Measurements from ENCODE around the gene MVD.

MVD gene

DNA sequence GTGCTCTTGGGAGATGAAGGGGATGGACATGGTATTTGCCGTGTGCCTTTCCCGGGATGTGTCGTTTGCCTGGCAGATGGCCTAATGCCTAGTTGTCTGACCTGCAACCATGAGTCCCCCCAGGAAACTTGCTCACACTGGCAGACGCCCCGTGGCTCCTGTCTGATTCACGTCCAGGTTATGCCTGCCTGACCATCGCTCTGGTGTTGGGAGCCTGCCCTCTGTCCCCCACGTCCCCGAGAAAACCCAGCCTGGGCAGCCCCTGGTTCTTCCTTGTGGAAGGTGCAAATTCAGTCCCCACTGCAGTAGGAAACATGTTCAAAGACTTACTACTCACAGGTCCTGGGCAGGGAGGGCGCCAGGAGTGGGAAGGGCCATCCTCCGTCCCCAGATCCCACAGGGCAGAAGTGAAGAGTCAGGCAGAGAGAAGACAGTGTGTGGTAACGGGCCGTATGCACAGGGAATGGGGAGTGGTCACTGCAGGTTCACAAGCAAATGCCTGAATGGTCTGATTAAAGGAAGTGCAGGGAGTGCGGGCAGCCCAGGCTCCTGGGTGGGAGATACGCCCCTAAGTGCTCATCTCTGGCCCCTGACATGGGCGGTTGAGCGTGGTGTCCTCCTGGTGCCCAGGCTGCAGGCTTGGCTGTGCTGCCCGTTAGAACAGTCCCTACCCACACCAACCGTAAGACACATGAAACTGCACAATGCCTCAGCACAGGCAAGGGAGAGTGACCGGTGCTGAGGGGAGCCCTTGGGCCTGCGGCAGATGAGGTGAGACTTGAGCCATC, 27.6 kb upstream of the MVD start:
- Histone ChIP-seq H3K4me3 (replicated peaks; ENCODE audit: low read depth, low read length) (no peak overlapping the region), H3K36me3 (ENCODE audit: control insufficient read depth, insufficient read depth, low read length) (no peaks in the 10 kb centered on the region), H3K27me3 (replicated peaks; ENCODE audit: control insufficient read depth, insufficient read depth, low read length) (peaks cover 1% of the 10 kb centered on the region; the same call in 1 of the 2 replicates)
- no peak for DNase-seq (ENCODE audit: extremely low read depth, insufficient read length)
- TF ChIP-seq, protein P1, sequence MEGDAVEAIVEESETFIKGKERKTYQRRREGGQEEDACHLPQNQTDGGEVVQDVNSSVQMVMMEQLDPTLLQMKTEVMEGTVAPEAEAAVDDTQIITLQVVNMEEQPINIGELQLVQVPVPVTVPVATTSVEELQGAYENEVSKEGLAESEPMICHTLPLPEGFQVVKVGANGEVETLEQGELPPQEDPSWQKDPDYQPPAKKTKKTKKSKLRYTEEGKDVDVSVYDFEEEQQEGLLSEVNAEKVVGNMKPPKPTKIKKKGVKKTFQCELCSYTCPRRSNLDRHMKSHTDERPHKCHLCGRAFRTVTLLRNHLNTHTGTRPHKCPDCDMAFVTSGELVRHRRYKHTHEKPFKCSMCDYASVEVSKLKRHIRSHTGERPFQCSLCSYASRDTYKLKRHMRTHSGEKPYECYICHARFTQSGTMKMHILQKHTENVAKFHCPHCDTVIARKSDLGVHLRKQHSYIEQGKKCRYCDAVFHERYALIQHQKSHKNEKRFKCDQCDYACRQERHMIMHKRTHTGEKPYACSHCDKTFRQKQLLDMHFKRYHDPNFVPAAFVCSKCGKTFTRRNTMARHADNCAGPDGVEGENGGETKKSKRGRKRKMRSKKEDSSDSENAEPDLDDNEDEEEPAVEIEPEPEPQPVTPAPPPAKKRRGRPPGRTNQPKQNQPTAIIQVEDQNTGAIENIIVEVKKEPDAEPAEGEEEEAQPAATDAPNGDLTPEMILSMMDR (IDR thresholded peaks at IDR 0.05; ENCODE audit: insufficient read depth, low read length, poor library complexity, severe bottlenecking) = no peak

DNA sequence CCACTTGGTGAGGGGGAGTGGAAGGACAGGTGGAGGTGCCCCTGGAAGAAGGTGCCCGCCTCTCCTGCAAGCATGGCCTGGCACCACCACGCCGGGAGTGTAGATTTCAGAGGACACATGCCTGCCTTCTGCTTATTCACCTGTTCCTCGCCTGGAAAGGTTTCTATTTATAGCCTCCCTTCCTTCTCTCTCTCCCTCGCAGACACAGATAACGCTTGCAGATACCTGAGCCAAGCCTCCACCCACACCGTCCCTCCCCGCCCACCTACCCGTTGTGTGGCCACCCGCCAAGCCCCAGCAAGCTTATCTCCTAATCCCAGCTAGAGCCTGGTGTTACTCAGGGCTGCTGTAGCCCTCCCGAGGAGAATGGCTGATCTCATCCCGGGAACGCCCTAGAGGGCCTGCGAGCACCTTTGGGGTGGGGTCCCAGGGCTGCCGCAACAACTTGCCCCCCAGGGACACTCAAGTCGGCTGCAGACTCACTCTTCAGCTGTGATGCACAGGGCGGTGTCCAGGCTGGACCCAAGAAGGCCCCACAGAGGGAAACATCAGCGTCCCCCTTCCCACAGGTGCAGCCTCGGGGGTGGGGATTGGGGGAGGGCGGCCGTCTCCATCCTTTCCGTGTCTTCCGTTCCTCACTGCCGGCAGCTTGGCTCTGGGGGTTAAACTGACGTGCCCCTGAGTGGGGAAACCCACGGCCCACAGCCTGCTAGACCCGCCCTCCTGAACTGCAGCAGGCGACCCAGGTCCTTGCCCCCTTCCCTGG, 25.3 kb upstream of the MVD start:
- H3K27me3 ChIP-seq (replicated peaks; ENCODE audit: control insufficient read depth, insufficient read depth, low read length) = peaks cover 1% of the 10 kb centered on the region; the same call in 1 of the 2 replicates
- no peak overlapping the region for H3K4me3 ChIP-seq (replicated peaks; ENCODE audit: low read depth, low read length)
- TF ChIP-seq, protein P1 (IDR thresholded peaks at IDR 0.05; ENCODE audit: insufficient read depth, low read length, poor library complexity, severe bottlenecking) = no peak
- H3K36me3 ChIP-seq (ENCODE audit: control insufficient read depth, insufficient read depth, low read length) = no peaks in the 10 kb centered on the region
- DNase-seq (ENCODE audit: extremely low read depth, insufficient read length) = no peak

- Histone ChIP-seq H3K27me3 (replicated peaks; ENCODE audit: control insufficient read depth, insufficient read depth, low read length) (peaks cover 1% of the 10 kb centered on the region; the same call in 1 of the 2 replicates), H3K4me3 (replicated peaks; ENCODE audit: low read depth, low read length) (no peak overlapping the region), H3K36me3 (ENCODE audit: control insufficient read depth, insufficient read depth, low read length) (no peaks in the 10 kb centered on the region)
- no peak for DNase-seq (ENCODE audit: extremely low read depth, insufficient read length)
- TF ChIP-seq, protein P1 (IDR thresholded peaks at IDR 0.05; ENCODE audit: insufficient read depth, low read length, poor library complexity, severe bottlenecking) = no peak
These were observed 24.8 kb upstream of the MVD start for GRCh38 chr16:88687676-88688012.

- H3K36me3 ChIP-seq (ENCODE audit: control insufficient read depth, insufficient read depth, low read length) = no peaks in the 10 kb centered on the region
- no peak overlapping the region for H3K4me3 ChIP-seq (replicated peaks; ENCODE audit: low read depth, low read length)
- no peak for DNase-seq (ENCODE audit: extremely low read depth, insufficient read length)
- peaks cover 1% of the 10 kb centered on the region; the same call in 1 of the 2 replicates for H3K27me3 ChIP-seq (replicated peaks; ENCODE audit: control insufficient read depth, insufficient read depth, low read length)
- TF ChIP-seq, protein P1 (IDR thresholded peaks at IDR 0.05; ENCODE audit: insufficient read depth, low read length, poor library complexity, severe bottlenecking) = no peak
These were observed 24.3 kb upstream of the MVD start for GRCh38 chr16:88687254-88687576.

DNA sequence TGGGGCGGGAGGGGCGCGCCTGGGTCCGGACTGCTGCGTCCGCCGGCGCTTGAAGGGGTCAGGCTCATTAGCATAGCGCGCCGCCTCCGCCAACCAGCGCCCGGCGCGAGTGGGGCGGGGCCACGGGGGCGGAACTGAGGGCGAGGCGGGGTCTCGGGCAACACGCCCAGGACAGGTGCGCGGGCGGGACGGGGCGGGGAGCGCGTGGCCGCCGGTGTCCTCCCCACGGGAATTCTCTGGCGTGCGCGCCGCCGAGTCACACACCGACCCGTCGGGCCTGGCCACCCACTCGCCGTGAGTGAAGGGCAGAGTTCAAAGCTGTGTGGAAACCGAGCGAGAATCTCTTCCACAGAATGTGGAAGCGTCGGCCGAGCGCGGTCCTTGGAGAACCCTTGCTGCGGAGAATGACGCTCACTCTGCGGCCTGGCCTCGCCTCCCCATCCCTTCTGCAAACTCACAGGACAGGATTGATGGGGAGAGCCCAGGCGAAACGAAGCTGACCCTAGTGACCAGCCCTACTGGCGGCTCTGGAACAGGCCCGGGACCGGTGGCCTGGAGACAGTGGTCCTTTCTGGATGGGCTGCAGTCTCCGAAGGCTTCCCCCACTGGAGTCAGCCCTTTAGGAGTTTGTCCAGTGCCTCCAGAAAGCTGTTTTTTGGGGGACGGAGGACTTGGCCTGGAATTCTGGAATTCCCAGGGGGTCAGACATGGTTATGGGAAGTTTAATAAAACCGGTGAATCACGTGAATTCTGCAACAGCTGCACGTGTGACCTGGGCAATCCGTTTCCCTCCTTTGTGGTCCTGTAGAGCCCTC, 23.8 kb upstream of the MVD start, which contains the start of gene SNAI3:
SNAI3 (minus strand) TSS at position 69 of the 815 bp plus-strand sequence. CDS start 101 bp downstream, outside the sequence.
- H3K4me3 ChIP-seq (replicated peaks; ENCODE audit: low read depth, low read length) = peak within 1 kb of the TSS; percentile 81
- TF ChIP-seq, protein P1 (IDR thresholded peaks at IDR 0.05; ENCODE audit: insufficient read depth, low read length, poor library complexity, severe bottlenecking) = no peak
- peaks cover 1% of the 10 kb centered on the region; the same call in 1 of the 2 replicates for H3K27me3 ChIP-seq (replicated peaks; ENCODE audit: control insufficient read depth, insufficient read depth, low read length)
- no peaks in the 10 kb centered on the region for H3K36me3 ChIP-seq (ENCODE audit: control insufficient read depth, insufficient read depth, low read length)
- peak; percentile 90 for DNase-seq (ENCODE audit: extremely low read depth, insufficient read length)
